Measurements from ENCODE around the gene EPYC. TPM values are rescaled to one million over a fixed set of nuclear protein-coding genes. Genes with fewer than 3 reads are reported as not detected.

EPYC gene
- total RNA-seq, 1 donor from 2014 or later, result not detected

DNA sequence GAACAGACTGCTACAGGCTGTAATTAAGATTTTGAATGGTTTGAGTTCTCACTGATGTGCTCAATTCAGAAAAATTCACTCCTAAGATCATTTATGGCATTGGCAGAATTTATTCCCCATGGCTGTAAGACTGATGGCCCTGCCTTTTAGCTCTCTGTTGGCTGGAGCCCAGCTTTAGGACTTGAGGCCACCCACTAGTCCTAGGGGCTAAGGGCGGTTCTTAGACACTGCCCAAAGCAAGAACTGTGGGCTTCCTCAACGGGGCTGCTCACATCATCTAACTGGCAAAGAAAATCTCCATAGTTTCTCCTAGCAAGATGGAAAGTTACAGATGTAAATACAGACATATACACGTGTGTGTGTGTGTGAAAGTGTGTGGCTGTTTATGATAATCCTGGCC lies 46.4 kb downstream of the EPYC start:
- no peak for DNase-seq (ENCODE audit: low spot score)

DNA sequence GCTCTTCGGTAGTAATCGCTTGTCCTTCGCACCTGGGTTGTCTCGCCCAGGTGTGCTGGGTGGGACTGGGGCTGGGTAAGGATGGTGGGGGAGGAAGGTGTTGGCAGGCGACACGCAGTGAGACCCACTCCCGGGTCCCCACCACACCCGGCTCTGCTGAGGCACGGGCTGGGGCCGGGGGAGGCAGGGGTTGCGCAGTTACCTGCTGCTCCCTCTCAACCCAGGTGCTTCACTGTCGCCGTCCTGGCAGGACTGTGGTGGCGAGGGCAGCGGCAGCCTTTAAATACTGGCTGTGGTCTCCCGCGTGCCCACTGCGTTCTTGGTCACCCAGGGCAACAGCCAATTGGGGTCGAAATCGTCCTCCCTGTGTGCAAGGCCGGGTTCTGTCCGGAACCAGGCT lies 49.9 kb downstream of the EPYC start, which contains the start of gene CCER1:
Gene CCER1, minus strand, starts transcription at position 256 of the 400 bp plus-strand sequence. CDS start 434 bp downstream, outside the sequence.
- no peak for DNase-seq (ENCODE audit: low spot score)

DNA sequence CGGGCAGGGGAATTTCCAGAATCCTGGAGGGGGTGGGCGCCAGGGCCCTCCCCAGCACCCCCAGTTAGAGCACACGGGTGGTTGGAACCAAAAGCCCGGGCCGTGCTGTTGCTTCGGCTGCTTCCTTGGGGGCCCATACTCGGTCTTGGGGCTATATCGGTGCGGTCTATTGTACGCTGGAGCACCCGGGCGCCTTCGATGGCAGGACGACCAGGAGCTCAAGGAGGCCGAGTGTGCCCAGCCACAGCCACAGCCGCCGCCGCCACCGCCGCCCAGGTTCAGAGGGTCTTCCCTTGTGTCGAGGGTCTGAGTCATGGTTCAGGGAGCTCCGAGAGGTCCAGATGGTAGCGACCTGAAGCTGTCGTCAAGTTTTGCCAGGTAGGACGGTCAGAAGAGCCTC lies 50.3 kb downstream of the EPYC start:
- no peak for DNase-seq (ENCODE audit: low spot score)

DNA sequence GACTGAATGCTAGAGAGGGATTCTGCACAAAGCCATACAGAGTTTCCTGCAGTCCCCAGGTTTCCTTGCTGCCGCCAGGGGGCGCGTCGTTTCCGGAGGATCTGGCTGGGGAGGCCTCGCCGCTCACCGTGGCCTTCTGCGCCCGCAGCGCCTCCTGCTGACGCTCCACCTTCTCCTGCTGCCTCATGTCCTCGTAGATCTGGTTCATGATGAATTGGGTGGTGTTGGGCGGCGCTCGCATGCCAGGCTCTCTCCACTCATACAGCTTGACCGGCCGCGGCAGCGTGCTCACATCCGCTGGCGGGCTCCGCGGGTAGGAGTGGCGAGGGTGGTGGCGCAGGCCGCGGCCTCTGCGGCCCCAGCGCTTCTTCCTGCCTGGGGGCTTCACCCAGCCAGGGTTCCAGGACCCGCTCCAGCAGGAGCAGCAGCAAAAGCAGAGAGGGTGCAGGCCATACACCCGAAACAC lies 50.8 kb downstream of the EPYC start:
- DNase-seq (ENCODE audit: low spot score), result no peak

DNA sequence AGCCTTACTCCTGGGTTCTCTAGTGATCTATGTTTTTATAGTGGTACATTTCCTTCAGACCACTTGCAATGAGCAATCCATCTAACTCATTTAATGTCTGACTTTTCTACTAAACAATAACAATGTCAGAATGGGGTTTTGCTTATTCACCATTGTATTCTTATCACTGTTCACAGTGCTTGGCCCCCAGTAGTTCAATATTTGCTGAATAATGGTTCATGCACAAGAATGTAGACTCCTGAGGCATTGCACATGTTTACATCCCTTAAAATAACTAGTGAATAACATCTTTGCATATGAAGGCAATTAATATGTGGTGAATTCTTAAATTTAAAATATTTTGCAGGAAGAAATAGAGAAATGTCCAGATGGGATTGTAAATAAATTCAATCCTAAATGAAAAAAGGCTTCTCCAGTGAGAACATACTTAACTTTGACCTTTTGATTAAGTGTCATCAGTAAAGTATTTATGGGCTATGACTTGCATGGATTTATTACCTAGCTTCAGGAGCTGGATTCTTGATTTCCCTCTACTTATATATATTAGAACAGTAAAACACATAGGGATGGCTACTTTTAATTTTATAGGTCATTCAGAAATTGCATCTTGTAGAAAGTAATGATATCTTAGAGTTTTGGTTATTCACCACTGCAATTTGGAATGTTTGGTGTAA lies 53.2 kb downstream of the EPYC start:
- no peak for DNase-seq (ENCODE audit: low spot score)

DNA sequence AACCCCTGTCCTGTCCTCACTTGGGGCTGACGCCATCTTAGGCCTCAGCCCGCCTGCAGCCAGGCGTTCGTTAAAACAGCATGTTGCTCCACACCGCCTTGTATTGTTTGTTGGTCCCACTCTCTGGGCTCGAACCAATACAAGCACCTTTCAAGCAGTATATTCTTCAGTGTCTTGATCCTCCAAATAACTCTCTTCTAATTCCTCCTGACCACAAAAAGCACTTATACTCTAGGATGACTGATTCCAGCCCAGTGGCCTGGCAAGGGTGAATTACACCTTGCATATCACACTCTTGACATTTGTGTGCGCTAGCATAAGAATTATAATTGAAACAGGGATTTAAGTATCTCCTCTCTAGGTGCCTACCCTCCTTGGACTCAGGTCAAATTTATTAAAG lies 56.9 kb downstream of the EPYC start:
- no peak for DNase-seq (ENCODE audit: low spot score)

DNA sequence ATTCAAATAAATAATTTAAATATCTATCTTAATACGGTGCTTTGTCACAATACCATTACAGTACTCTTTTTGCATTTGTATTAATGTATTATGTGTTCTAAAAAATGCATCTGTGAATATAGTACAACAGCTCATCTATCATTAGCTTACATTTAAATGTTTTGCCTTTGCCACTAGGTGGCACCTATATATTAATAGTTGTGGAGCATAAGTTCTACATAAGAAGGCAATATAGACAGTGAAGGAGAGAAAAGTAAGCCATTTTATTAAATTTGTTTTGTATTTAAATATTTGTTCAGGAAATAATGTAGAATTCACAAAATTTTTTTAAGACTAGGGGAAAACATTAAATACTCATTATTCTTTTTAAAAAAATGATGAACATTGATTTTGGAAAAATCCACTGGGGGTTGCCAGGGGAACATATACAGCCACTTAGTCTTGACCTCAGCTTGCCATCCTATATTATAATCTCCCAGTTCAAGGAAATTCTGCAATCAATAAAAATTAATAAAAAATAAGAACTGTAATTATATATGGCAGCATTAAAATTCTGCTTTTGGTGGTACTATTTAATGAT lies 59.6 kb downstream of the EPYC start:
- DNase-seq (ENCODE audit: low spot score), result no peak

DNA sequence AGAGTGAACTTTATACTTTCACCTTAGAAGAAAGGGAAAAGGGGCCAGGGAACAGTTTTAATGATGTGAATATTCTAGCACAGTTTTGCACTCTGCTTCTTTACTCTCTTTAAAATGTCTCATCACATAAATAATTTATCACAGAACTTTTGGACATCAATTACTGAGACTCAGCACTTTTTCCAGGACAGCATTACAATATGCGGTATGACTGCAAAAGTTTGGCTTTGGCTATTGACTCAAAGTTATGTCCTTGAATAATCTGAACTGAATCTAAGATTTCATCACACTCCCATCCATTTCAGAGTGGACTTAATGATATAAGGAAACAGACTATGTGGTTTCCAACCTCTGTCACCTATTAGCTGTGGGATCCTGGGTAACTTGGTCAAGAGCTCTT lies 61.5 kb downstream of the EPYC start:
- DNase-seq (ENCODE audit: low spot score), result no peak

DNA sequence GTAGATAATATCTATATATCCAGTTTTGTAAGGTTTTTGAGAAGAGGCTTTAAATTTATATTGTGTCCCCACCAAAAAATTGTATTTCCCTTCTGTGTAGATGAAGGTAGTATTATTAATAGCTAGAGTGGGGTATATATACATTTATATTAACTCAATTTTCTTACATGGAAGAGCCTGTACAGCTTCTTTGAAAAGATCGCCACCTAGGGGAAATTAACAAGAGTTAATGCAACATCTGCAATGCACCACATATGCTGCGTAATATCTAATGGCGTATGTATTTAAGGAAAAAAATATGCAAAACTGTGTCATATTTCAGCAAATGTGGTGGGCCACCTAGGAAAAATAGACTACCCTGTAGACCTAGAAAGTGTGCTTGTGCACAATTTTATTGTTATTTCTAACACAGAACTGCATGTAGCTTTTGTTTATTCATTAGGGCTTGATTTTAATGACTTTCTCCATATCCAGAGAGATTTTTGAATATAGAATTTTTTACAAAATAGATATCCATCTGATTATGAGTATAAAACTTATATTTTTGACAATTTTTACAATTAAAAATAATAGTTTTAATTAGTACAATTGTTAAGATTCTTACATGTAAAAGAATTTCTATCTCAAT lies 63.8 kb downstream of the EPYC start:
- DNase-seq (ENCODE audit: low spot score), result no peak

DNA sequence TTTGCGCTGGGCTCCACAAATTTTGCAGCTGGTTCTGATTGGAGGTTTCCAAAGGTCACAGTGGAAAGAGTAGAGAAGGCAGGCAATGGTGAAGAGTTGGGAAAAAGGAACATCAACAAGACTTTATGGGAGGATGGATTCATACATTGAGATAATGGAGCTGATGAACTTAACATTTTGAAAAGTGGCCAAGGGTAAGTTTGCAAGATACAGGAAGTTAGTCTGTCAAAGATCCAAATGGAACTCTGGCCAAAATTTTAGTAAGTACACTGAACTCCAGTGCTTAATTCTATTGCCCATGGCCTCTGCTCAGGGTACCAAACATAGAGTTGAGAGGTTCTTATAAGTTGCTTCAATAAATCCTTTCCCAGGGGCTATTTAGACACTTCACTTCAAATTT lies 65.4 kb downstream of the EPYC start:
- DNase-seq (ENCODE audit: low spot score), result no peak

DNA sequence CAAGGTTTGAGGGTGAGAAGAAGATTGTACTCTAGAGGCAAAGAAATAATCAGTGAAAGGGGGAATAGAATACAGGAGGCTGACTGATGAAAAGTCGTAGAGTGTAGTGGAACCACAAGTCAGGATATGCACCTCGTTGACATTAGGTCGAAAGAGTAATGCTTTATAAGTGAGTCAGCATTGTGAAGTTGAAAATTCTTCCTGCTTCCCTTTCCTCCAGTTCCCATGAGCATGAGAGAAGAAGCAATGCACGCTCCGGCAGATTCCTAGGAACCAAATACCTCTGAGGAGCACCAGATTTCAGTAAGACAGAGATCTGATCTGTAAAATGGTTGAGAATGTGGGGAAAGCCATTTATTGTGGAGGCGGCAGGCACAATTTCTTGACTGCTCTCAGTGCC lies 66.3 kb downstream of the EPYC start:
- DNase-seq (ENCODE audit: low spot score), result no peak

DNA sequence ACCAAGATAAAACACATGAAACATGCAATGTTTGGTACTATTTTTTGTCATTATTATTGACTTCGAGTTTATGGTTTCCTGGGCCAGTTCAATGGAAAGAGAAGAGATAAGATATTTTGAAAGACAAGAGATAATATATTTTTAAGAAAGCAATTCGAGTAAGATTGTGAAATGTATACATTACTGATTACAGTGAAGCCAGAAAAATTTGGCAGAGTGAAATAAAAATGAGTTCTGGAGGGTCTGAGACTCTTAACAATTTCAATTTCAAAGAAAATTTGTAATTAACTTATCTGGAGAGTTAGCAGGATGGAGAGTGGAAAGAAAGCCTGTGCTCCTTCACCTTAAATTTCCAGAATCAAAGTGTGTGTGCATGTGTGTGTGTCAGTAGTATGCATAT lies 67.1 kb downstream of the EPYC start:
- DNase-seq (ENCODE audit: low spot score), result no peak

DNA sequence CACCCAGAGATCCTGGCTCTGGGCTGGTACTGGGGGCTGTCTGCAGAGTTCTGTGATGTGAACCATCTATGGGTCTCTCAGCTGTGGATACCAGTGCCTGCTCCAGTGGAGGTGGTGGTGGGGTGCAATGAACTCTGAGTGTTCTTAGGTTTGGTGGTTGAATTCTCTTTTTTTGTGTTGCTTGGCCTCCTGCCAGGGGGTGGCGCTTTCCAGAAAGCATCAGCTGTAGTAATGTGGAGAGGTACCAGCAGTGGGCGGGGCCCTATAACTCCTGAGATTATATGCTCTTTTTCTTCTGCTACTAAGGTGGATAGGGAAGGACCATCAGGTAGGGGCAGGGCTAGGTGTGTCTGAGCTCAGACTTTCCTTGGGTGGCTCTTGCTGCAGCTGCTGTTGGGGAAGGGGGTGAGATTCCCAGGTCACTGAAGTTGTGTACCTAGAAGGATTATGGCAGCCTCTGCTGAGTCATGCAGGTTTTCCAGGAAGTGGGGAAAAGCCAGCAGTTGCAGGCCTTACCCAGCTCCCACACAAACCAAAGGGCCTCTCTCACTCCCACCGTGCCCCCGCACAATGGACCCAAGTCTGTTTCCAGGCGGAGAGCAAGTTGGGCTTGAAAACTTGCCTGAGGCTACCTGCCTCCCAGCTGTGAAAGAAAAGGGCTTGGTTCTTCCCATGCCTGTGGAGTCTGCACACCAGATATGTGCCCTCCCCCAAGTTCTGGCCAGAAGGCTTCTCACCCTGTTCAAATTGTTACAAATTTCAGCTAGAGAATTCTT lies 68.4 kb downstream of the EPYC start:
- no peak for DNase-seq (ENCODE audit: low spot score)

DNA sequence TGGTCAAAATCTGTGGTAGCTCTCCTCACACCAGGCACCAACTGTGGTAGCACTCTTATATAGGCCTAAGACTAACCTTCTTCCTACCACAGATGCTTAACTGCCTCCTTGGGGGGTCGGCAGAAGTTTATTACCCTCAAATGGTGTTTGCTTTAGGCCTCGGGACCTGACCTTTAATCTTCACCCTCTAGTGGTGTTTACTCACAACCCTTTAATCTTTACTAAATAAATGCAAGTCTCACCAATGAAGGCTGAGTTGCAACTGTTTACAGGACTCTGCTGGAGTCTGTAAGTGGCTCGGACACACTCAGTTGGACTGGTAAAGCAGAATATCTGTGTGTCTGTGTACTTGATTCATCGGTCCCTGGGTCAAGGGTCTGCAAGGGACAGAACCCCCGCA lies 79.2 kb downstream of the EPYC start:
- DNase-seq (ENCODE audit: low spot score), result no peak

DNA sequence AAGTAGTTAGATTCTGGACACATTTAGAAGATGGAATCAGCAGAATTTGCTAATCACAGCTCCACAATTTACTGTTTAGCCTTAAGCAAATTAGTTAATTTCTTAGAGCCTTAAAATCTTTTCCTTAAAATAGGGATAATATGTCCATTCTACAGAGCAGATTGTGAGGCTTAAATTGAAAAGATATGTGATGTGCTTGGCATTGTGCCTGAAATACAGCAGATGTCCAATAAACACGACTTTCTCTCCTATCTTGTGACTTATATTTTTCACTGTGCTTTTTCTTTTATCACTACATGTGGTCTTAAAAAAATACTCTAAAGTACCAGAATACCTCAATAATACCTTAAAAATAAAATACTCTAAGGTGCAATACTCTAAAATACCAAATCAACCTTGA lies 80.4 kb downstream of the EPYC start:
- no peak for DNase-seq (ENCODE audit: low spot score)

DNA sequence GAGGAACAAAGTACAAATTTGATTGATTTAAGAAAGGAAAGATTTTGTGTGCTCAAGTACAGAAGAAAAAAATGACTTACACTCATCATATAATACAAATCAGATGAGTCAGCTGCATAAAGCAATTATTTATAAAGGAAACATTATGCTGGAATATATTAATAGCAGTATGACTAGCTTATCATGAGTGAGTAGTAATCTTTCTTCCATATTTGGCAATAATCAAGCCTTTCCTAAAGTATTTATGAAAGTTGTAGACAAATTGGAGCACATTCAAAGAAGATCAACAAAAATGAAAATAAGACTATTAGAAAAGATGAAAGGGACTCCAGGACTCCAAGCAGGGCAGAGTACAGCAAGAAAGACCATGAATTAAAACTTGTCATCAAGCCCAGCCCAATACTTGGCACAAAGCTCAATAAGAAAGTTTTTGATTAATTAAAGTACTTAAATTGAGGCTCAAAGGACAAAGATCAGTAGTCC lies 82.6 kb downstream of the EPYC start:
- no peak for DNase-seq (ENCODE audit: low spot score)

DNA sequence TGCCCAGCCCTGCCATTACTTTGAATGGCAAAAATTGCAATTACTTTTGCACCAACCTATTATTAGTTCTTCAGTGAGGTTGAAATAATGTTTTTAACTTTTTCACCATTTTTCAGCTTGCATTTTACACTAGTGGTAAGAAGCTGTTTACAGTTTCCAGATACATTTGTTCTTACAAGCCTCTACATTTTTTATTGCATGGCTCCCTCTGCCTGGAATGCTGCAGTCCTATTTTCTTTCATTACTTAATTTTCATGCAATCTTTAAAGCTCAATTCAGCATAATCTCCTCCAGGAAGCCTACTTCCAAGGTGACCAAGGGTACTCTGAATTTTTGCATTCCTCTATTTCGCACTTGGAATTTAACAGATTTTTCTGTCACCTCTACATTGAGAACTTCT lies 83.2 kb downstream of the EPYC start:
- DNase-seq (ENCODE audit: low spot score), result no peak

DNA sequence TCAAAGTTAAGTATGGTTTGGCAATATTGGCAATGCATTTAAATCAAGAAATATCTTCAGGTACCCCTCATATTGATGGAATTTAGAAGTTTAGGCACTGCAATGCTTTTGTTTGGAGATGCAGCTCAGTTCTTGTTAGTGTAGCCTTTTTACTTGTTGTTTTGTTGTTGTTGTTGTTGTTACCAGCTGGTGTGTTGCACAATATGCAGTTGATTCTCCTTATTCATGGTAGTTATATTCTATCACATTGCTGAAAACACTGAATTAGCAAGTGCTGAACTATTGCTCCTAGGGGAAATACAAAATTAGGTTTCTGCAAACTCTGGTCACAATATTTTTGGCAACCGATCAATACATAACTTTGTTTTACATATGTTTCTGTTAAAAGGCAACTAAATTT lies 84.5 kb downstream of the EPYC start:
- no peak for DNase-seq (ENCODE audit: low spot score)

DNA sequence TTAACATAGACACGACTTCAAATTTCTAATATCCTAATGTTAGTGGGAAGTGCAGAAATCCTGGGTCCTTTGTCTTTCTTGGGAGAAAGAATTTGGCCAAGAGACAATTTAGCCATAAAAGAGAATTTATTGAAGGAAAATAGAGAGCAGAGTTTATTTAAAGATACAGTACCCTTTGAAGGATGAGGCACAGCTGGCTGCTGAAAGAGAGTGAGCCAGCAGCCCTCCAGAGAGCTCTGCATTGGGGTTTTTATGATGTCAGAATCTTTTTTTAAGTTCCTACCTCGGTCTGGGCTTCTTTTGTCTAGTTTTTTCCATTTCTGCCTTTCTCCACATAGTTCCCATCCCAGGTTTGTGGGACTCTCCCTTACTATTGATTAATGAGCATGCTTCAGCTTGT lies 87.3 kb downstream of the EPYC start:
- no peak for DNase-seq (ENCODE audit: low spot score)

DNA sequence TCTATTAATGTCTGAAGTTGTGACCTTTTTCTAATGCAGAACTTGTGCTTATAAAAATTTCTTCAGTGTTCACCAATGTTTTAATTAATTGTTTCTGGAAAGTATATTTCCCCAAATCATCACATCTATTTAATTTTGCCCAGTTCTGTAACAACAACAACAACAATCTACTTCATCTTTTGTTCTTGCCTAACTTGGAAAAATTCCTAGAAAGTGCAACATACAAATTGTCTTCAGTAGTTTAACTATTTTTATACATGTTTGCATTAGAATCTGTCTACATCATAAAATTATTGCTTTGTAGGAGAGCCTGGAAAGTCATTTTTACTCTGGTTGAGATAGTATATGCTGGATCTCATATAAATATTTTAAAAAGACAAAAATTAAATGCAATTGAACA lies 88.3 kb downstream of the EPYC start:
- DNase-seq (ENCODE audit: low spot score), result no peak

DNA sequence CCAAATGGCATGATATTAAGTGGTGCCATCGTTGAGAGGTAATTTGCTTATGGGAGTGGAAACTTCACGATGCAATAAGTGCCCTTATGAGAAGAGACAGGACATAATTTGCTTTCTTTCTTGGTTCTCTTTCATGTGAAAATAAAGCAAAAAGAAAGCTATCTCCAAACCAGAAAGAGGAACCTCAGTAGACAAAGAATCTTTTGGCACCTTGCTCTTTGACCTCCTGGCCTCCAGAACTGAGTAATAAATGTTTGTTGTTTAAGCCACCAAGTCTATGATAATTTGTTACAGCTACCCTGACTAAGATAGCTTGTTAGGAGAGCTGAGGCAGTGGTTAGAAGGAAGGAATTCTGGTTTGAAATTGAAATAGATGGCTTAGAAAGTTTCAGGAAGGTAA lies 89.4 kb downstream of the EPYC start:
- DNase-seq (ENCODE audit: low spot score), result no peak

All from ureter (tissue), 1 donor.